ENCODE data around the gene MYBPH.
A peak's percentile ranks its signal among the peaks of the same experiment; 100 is the strongest.

Gene MYBPH

DNA sequence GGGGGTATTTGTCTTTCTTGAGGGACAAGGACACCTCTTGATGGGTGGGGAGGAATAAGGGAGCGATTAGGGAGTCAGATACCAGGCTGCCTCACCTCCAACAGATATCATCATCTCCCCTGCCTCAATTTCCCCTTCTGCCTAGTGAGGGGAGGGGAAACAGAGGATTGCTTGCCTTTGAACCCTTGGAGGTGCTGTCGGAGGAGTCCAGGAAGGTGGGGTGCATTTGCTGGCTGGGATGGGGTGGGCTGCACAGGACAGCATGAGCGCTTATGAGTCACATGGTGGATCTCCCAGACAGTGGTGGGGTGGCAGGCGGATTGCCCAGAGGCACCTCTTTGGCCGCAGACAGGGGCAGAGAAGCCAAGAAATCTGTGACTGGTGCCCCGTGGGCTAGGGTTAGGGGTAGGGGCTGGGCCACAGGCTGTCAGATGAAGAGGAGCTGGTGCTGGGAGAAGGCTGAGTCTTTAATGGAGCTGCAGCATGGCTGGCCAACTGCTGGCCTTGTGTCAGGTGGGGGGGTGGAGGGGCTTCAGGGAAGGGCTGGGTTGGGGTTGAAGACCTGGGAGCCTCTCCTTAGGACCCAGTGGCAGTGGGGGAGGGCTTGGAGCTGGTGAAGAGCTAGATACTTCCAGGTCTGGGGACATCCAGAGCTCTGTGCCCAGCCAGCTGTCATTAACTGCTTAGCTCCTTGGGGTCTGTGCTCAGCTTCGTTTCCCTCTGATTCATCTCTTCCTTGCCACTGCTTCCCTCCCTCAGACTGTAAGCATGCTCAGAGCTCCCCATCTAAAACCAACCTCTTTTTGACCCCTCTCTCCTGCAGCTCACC lies 55.1 kb downstream of the MYBPH start:
- peak; percentile 44 for DNase-seq (ENCODE audit: low read depth)
- no peak overlapping the region for H3K4me3 ChIP-seq (ENCODE audit: low read depth, low read length)
- TF ChIP-seq, protein P1, sequence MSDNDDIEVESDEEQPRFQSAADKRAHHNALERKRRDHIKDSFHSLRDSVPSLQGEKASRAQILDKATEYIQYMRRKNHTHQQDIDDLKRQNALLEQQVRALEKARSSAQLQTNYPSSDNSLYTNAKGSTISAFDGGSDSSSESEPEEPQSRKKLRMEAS (IDR thresholded peaks at IDR 0.05; ENCODE audit: low read depth, low read length) = no peak
